ENCODE measurements around the gene WASHC4.

- TF ChIP-seq, protein P1, sequence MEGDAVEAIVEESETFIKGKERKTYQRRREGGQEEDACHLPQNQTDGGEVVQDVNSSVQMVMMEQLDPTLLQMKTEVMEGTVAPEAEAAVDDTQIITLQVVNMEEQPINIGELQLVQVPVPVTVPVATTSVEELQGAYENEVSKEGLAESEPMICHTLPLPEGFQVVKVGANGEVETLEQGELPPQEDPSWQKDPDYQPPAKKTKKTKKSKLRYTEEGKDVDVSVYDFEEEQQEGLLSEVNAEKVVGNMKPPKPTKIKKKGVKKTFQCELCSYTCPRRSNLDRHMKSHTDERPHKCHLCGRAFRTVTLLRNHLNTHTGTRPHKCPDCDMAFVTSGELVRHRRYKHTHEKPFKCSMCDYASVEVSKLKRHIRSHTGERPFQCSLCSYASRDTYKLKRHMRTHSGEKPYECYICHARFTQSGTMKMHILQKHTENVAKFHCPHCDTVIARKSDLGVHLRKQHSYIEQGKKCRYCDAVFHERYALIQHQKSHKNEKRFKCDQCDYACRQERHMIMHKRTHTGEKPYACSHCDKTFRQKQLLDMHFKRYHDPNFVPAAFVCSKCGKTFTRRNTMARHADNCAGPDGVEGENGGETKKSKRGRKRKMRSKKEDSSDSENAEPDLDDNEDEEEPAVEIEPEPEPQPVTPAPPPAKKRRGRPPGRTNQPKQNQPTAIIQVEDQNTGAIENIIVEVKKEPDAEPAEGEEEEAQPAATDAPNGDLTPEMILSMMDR (IDR thresholded peaks at IDR 0.05) = no peak
- no peak for TF ChIP-seq POLR2A (IDR thresholded peaks at IDR 0.05)
Observed at GRCh38 chr12:105157606-105158005, 50.1 kb downstream of the WASHC4 start.
